H54 (cell line): ENCODE results near the gene GIPC2.
"Not testable (repeated sequence)": the region's sequence is repeated elsewhere in the genome, so short reads cannot be mapped to it uniquely, and the experiment has no call there.

Experiments
- DNase-seq: peaks from one replicate; pipeline ENCODE4 v3.0.0; 2011; ENCODE audit warnings: low spot score, mixed read lengths; ENCODE audit not compliant: insufficient read length
- FAIRE-seq: peaks from 3 replicates; lab custom pipeline; 2011; peaks lifted over from hg19 to GRCh38; lab: Jason Lieb, UNC
- POLR2A ChIP-seq: IDR thresholded peaks from 2 replicates; pipeline ENCODE4 v1.6.1; 2011; ENCODE audit warnings: low read depth, mild to moderate bottlenecking, low read length

Gene GIPC2

DNA sequence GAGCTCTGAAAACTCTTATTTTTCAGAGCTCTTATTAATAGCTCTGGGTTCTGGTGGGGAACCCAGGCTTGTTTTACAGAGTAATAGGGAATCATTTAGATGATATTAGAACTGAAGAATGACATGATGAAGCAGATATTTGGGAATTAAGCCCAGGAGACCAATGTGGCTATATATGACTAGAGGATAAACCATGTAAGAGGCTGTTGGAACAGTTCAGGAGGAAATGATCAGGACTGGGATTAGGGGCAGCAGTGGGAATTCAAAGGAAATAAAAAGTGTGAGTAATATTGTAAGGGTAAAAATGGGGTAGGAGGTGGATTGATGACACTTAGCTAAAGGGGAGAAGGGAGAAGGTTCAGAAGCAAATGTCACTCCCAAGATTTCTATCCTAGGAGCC, 58.6 kb downstream of the GIPC2 start:
- DNase-seq, result no peak
- TF ChIP-seq POLR2A, result no peak
- no peak for FAIRE-seq

DNA sequence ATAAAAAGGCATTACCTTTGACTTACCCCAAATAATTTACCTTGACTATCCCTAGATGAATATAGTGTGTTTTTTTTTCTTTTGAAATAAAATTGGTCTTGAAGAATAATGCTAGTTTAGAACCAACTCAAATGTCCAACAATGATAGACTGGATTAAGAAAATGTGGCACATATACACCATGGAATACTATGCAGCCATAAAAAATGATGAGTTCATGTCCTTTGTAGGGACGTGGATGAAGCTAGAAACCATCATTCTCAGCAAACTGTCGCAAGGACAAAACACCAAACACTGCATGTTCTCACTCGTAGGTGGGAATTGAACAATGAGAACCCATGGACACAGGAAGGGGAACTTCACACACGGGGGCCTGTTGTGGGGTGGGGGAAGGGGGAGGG, 63.9 kb downstream of the GIPC2 start:
- not testable (repeated sequence) for DNase-seq, FAIRE-seq

DNA sequence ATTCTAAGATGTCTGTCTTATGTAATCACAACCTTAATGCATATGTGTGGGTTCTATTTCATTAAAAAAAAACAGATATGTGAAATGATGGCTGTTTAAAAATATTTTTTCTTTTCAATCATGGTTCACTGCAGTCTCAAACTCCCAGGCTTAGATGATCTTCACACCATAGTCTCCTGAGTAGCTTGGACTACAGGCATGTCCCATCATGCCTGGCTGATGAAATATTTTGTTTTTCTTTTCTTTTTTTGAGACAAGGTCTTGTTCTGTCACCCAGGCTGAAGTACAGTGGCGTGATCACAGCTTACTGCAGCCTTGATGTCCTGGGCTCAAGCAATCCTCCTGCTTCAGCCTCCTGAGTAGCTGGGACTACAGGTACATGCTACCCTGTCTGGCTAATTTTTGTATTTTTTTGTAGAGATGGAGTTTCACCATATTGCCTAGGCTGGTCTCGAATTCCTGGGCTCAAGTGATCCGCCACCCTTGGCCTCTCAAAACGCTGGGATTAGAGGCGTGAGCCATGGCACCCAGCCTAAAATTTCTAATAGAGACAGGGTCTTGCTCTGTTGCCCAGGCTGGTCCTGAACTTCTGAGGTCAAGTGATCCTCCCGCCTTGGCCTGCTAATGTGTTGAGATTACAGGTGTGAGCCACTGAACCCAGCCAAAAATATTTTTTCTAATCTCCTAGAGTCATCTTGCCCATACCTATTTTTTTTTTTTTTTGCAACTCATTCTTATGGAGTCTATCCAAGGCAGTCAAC, 67.6 kb downstream of the GIPC2 start:
- no peak for FAIRE-seq
- TF ChIP-seq POLR2A, result no peak
- DNase-seq, result no peak

DNA sequence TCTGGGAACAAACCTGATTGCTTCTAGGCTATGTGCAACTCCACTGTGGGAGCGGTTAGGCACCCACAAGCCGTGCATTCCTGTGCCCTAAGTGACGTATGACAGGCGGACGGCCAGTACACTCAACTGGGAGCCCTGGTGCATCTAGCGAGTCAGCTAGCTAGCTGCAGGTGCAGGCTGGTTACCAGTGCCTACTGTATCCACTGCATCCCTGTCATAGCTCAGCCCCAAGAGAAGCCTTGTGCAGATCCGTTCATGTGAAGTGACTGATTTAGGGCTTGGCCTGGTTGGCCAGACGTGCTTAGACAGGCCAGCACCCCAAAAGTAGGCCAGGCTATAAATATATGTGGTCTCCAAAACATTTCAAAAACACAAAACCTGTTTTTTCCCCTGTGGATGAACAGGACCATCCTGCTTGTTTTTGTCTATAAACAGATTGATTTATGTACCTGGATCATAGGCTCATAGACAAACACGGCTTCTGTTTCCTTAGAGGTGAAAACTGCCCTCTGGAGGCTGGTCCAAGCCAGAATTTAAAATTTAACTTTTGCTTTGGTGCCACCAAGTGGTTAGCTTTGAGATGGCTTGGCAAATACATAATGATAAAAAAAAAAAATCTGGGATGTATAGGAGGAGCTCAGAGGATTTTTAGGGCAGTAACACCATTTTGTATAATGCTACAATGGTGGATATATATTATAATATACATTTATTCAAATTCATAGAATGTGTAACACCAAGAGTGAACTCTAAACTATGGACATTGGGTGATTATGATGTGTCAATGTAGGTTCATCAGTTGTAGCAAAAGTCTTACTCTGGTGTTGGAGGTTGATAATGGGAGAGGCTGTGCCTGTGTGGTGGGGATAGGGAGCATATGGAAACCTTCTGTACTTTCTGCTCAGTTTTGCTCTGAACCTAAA, 68.5 kb downstream of the GIPC2 start:
- FAIRE-seq (peak; percentile 93), DNase-seq (peak; percentile 9)
- TF ChIP-seq POLR2A, result no peak

DNA sequence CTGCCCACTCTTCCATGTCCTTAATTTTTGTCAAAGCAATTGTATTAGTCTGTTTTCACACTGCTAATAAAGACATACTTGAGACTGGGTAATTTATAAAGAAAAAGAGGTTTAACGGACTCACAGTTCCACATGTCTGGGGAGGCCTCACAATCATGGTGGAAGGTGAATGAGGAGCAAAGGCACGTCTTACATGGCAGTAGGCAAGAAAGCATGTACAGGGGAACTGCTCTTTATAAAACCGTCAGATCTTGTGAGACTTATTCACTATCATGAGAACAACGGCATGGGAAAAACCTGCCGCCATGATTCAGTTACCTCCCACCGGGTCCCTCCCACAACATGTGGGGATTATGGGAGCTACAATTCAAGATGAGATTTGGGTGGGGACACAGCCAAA, 74.7 kb downstream of the GIPC2 start:
- FAIRE-seq, DNase-seq: not testable (repeated sequence)

DNA sequence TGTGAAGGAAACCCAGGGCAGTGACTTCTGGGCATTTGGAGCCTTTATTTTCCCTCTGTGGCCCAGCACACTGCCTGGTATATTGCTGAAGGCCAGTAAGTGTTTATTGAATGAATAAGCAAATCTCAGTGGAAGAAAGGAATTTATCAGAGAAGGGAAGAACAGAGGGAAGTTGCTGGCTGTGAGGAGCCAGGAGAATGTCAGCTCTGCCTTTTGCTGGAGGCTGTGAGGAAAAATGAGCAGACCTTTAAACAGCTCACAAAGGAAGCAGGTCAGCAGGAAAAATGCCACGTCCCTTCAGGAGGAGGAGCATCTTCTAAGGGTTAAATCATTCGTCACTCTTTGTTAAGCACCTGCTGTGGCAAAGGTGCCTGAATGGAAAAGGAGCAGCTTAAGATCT, 75.9 kb downstream of the GIPC2 start:
- DNase-seq (no peak), FAIRE-seq (no peak)
- no peak for TF ChIP-seq POLR2A

DNA sequence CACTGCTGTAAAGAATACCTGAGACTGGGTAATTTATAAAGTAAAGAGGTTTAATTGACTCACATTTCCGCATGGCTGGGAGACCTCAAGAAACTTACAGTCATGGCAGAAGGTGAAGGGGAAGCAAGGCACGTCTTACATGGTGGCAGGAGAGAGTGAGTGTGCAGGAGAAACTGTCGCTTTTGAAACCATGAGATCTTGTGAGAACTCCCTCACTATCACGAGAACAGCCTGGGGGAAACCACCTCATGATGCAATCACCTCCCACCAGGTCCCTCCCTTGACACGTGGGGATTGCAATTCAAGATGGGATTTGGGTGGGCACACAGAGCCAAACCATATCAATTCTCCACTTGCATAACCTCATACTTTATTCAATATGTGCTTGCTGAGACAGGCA, 76.6 kb downstream of the GIPC2 start:
- DNase-seq (no peak), FAIRE-seq (no peak)
- no peak for TF ChIP-seq POLR2A

DNA sequence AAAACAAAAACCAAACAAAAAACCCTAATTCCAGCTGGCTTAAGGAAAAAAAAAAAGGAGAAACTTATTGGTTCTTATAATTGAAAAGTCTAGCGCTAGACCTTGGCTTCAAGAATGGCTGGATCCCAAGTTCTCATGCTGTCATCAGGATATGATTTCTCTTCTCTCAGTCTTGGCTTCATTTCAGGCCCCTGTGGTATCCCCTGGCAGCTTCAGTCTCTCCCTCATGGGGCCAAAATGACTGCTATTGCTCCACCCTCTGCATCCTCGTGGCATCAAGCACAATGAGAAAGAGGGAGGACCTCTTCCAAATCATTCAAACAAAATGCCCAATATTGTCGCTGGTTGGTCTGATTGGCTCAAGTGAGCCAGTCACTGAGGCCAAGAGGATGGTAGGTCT, 80.7 kb downstream of the GIPC2 start:
- DNase-seq (no peak), FAIRE-seq (no peak)
- no peak for TF ChIP-seq POLR2A

DNA sequence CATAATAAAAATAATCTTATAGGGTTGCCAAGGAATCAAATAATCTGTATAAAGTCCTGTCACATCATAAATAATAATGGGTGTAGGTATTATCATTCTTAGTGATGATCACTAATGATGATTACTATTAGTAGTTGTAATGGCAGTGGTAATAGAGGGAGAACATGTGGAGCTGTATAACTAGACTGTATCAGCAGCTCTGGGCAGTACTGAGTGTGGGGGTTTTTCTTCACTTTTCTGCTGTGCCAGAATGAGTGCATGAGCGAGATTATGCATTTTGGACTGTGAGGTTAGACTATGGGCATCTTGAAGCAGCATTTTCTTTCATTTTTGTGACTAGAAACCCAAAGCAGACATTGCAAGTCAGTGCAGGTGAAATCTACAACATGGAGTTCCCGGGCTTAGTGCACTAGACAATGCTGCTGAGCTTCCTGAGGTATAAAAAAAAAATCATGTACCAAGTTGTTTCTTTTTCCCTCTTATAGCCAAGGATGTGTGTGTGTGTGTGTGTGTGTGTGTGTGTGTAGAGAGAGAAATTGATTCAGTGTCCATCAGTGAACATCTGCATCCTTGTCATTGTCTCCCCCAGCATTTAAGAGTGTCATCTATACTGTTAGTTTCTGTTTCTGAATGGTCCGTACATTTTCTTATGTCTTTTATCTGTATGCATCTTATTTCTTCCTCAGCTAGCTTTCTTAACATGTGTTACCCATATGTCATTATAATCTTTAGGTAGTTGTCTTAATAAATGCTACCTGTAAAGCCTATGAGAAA, 86.6 kb downstream of the GIPC2 start:
- DNase-seq, result no peak
- FAIRE-seq, result no peak
- TF ChIP-seq POLR2A, result no peak

DNA sequence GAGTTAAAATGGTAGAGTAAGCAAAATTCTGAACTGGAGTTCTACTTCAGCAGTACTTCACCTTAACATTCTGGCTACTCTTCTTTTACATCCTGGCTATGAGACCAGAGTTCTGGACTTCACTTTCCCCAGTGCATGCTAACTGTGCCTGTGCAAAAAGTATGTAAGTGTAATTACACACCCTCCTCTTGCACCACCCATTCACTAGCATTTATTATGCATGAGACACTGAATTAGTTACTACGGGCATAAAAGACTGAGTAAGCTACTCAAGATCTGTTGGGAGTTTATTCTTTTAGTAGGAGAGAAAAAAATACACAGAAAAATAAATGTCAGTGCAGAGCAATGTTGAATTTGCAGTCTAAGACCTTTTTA, 87.2 kb downstream of the GIPC2 start:
- peak; percentile 41 for FAIRE-seq
- no peak for TF ChIP-seq POLR2A
- no peak for DNase-seq

DNA sequence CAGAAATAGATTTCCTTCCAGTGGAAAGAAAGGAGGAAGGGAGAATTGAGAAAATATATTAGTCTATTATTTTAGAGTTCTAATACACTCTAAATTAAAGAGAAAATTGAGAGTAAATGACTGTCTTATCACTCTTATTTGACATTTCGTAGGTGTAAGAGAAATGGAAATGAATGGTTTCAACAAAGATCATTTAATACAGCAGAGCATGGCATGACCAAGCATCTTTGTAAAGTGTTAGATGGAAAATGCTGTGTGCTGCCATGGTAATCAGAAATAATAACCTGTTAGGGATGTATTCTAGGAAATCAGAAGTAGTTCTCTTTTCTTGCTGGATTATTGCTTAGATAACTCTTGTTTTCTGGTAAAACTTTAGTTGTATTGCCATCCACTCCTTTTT, 90.9 kb downstream of the GIPC2 start:
- TF ChIP-seq POLR2A, result no peak
- DNase-seq, result no peak

DNA sequence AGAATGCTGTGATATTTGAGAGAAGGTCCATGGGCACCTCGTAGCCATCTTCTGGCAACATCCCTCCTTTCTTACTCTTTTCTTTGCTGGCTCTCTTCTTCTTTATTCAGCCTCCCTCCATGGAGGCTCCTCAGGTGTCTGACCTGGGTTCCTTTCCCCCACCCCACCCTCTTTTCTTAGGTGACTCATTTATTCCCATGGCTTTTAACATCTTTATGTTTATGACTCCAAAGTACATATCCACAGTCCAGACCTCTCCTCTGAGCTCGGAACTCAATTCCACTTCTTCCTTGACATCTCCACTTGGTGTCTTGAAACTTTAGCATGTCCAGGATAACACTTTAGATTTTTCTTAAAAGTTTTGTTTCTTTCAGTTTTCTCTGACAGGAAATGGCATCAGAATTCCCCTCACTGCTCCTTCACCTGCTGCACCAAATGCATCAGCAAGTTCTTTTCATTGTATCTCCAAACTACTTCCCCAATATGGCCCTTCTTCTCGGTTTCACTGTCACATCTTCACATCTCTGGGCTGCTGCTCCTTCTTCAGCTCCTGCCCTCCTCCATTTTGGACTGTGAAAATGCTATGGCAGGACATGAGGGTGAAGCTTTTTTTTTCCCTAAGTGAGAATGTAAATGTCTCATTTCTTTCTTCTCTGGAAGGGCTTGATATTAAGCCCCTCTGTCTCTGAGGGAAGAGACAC, 95.9 kb downstream of the GIPC2 start:
- FAIRE-seq (no peak), DNase-seq (no peak)
- TF ChIP-seq POLR2A, result no peak

More for the DNA sequence above, 90.9 kb downstream of the GIPC2 start:
- peak; percentile 27 for FAIRE-seq

DNA sequence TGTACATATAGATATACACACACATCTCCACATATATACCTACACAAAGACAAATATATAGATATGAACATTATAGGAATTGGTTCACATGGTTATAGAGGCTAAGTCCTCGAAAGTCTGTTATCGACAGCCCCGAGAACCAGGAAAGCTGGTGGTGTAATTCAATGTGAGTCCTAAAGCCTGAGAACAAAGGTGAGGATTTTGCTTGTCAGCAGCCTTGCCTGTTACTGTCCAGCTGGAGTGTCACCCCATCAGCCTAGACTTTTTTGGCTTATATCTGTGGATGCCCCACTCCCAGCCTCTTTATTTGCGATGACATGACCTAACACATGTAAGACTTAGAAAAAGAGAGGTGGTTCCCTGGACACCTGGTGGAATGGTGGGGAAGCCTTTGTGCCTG, 97.0 kb downstream of the GIPC2 start:
- TF ChIP-seq POLR2A, result no peak
- DNase-seq, result no peak
- no peak for FAIRE-seq

DNA sequence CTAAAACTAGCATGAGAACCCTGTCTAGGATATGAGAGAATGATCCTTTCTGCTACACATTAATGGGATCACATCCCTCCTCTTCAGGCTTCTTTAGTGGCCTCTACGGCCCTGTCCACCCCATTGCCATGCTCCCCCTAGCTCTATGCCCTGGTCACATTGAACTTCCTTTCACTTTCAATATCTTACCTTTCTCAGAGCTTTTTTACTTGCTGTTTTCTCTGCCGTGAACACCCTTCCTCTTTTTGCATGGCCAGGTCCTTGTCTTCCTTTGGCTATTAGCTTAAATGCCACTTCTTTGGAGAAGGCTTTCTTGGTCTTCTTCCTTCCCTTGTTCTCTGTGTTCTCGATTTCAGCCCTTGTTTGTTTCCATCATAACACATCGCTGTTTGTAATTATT, 97.4 kb downstream of the GIPC2 start:
- DNase-seq (no peak), FAIRE-seq (peak; percentile 83)
- TF ChIP-seq POLR2A, result no peak
